Measurements from ENCODE around the gene EVI5L.
A peak's percentile ranks its signal among the peaks of the same experiment; 100 is the strongest.

EVI5L gene

DNA sequence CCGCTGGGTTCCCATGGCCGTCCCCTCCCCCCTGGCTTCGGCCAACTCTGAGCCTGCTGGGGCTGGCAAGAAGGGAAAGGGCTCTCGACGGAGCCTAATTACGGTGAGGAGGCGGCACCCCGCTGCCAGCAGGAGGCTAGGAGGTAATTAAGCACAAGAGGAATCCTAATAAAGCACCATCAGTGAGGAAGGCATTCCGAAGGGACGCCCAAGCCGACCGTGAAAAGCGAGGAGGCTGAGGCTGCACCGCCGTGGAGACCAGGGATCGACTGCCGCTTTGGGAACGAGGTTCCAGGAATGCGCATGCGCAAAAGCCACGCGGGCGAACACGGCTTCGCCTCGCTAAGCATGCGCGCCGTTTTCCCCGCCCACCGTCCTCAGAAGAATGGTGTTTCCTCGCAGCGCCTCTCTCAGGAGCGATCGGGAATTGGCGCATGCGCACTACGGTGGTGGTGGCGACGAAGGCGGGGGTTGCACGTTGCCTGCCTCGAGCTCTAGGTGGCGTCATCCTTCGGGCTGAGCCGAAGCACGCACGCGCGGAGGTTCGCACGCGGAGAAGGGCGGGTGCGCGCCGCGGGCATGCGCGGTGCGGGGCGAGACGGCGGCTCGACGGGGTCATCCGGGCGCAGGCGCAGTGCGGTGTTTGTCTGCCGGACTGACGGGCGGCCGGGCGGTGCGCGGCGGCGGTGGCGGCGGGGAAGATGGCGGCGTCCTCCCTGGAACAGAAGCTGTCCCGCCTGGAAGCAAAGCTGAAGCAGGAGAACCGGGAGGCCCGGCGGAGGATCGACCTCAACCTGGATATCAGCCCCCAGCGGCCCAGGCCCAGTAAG lies 73.4 kb downstream of the EVI5L start, which contains the start of gene MAP2K7:
MAP2K7 (plus strand) TSS at position 634 of the 830 bp plus-strand sequence; CDS start at position 702, 68 bp downstream.
- peak; percentile 99 for DNase-seq

DNA sequence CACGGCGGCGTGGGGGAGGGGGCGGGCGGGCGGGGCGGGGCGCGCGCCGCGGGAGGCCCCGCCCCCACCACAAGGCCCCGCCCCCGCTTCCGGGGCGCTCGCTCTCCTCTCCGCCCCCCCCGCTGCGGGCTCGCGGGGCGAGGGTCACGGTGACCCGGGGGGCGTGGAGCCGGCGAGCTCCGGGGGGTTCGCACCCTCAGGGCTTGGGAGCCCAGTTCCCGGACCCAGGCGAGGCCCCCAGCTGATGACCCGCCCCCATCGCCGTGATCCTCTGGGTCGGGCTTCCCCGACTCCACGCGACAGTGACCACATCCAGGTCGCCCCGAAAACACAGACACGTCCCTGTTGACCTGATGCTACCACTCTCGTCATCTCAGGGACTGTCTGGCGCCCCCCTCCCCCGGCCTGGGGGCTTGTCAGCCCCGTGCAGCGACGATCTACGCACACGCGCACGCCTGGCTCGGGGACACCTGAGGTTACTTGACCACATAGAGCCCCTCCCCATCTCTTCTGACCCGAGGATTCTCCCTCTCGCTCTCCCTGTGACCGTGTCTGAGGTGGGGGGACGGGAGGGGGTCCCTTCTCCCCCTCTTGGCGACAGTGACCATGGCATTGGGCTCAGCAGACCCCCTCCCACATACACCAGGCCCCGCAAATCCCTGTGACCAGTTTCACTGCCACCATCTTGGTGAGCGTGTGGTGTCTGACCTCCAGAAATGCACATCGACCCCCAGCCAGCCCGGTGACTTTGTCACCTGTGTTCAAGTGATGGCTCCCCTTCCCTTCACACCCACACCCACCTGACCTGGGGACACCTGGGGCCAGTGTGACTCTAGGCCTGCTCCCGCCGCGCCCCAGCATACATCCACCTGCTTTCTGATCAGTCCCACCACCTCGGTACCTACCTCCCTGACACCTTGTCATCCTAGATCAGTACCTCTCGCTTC lies 74.3 kb downstream of the EVI5L start:
- no peak for DNase-seq

DNA sequence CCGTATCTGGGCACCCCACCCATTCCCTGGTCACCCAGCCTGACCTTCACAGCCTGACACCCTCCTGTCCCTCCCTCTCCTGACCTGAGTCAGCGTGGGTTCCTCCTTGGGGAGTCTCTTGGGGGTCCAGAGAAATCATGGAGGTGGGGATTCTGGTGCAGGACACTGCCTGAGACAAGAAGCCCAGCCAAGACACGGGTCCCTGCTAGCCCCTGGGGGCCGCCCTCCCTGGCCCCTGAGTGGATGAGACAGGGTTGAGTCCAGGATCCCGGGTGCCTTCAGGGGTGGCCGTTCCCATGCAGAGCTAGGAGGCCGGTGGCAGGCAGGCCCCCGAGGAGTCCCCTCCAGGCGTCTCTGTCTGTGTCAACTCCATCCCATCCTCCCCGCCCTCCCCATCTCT lies 75.2 kb downstream of the EVI5L start:
- DNase-seq: no peak

DNA sequence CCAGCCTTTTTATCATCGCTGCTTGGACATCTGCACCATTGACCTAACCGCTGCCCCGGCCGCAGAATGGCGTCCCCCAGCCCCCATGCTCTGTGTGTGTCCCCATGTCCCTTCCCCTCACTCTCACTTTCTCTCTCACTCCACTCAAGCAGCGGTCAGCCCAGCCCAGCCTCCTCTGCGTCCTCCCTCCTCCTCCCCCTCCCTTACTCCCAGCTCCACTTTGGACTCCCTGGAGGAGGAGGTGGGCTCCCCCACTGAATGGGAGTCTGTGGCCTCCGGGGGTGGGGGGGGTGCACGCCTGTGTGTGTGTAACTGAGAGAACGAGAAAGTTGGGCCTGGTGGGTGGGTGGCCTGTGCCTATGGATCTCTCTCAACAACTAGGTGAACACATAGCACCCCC lies 75.8 kb downstream of the EVI5L start:
- DNase-seq: no peak

DNA sequence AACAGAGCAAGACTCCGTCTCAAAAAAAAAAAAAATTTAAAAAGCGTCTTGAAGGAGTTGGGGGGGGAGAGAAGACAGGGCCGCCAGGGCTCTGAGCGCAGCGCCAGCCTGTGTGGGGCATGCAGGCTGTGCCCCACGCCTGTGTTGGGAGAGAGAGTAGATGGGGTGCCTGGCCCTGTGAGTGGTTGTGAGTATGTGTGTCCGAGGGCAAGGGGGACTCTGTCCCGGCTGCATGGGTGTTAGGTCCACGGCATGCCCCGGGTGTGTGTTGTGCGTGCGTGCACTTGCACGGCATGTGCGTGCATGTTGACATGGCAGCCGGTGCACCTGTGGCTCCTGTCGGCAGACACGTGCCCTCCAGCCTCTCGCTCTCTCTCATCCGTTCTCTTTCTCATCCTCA lies 77.1 kb downstream of the EVI5L start:
- no peak for DNase-seq

DNA sequence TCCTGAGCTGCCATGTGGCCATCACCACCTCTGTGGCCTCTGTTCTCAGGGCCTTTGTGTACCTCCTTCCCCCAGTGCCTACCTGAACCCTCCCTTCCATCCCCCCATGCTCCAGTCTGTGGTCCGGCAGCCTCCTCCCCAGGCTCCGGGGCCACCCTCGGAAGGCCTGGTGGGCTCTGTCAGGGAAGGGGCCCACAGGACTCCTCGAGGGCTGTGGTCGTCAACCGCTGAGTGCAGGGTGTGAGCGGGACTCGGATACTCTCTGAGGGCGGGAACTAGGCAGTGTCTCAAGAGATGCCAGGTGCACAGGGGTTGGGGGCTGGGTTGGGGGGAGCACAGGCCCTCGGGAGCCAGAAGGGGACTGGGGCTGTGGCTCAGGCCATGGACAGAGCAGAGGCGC lies 77.5 kb downstream of the EVI5L start:
- DNase-seq: no peak

DNA sequence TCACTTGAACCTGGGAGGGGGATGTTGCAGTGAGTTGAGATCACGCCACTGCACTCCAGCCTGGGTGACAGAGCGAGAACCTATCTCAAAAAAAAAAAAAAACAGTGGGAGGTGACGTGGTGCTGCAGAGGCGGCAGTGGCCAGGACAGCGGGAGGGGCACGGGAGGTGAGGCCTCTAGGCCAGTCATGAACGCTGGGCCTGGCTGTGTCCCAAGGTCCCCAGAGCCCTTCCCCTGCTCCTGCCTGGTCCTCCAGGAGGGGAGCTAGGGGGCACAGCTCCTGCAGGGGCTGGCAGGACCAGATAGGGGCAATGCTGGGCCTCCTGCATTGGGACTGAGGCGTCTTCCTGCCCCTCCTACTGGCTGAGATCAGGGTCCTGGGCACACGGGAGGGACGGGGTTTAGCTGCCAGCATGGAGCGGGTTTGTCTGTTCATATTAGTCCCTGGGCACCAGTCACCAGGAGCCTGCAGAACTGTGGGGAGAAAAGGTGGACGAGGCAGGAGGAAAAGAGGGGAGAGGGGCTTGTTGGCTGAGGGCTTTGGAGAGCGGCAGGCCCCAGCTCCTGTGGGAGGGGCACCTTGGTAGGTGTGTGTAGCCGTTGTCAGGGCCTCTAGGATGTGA lies 78.2 kb downstream of the EVI5L start:
- DNase-seq: no peak

DNA sequence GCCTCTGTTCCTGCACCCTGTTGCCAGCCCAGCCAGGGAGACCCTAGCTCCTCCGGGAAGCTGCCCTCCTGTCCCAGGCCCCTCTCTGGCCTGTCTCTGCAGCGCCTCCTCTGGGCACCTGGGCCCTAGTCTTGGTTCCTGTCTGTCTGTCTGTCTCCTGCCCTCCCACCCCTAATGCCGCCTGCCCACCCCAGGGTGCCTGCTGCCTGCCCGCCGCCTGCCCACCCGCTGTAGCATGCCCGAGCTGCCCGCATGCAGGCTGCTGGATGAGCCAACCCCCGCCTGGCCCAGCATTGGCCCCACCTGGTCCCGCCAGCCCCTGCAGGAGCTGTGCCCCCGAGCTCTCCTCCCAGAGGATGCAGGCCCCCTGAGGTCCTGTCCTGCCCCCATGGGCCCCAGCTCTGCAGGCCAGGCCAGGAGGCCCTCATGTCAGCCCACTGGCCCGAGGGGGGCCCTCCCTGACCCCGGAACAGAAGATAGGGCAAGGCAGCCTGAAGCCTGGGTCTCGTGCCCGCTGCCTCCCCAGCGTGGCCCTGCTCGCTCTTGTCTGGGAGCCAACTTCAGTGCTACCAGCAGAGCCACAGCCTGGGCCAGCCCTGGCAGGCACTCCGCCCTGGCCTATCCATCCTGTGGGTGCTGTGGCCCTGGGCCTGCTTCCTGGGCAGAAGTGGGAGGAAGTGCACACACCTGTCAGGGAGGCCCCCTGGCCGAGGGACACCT lies 78.9 kb downstream of the EVI5L start:
- DNase-seq: no peak

DNA sequence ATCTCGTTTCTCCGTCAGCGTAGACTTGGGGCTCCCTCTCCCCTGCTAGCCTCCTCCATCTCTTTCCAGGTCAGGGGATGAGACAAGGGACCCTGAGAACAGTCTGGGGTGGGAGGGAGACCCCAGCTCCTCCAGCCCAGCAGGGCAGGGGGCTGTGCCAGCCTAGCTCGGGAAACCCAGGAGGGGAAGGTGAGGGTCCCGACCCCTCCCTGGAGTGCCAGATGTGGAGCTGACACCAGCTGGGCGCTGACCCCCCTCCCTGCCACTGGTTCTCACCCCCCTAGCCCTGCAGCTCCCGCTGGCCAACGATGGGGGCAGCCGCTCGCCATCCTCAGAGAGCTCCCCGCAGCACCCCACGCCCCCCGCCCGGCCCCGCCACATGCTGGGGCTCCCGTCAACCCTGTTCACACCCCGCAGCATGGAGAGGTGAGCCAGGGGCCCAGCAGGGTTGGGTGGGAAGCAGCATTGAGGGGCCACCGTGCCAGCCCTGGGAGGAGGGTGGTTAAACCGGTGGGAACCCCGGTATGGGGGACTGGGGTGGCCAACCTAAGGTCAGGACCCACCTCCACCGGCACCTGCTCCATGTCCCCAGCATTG lies 79.6 kb downstream of the EVI5L start:
- DNase-seq: no peak

DNA sequence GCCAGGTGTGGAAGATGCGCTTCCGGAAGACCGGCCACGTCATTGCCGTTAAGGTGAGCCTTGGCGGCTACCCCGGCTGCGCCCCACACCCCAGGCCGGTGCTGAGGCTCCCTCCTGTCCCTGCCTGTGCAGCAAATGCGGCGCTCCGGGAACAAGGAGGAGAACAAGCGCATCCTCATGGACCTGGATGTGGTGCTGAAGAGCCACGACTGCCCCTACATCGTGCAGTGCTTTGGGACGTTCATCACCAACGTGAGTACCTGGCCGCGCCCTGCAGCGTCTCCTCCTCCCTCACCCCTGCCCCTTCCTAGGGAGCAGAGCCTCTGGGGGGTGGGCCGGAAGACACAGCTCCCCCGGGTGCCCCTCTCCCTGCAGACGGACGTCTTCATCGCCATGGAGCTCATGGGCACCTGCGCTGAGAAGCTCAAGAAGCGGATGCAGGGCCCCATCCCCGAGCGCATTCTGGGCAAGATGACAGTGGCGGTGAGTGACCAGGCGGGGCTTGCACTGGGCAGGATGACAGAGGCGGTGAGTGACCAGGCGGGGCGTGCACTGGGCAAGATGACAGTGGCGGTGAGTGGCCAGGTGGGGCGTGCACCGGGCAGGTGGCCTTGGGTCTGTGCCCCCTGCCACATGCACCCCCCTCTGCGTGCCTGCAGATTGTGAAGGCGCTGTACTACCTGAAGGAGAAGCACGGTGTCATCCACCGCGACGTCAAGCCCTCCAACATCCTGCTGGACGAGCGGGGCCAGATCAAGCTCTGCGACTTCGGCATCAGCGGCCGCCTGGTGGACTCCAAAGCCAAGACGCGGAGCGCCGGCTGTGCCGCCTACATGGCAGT lies 80.5 kb downstream of the EVI5L start:
- DNase-seq: no peak

DNA sequence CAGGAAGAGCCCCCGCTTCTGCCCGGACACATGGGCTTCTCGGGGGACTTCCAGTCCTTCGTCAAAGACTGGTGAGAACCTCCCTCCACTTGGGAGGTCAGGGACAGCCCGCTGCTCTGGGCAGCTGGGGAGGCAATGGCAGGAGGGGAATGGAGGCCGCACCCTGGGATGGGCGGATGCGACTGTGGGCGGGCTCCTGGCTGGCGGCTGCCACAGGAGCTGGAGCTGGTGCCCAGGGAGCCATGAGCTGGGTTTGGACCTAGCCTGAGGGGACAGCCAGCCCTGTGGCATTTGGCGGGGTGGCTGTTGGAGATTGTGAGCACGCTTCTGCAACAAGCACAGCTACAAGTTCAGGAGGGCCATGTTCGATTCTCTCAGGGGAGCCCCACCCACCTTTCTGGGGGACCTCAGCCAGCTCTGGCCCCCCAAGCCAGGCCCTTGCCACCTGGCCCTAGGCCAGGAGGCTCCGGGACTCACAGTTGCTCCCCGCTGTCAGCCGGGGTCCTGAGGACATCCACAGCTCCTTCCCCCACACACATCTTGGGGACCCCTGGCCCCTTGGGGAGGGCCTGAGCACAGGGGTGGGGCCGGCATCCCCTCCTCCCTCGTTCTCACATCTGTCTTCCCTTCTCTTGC lies 81.6 kb downstream of the EVI5L start:
- DNase-seq: no peak

DNA sequence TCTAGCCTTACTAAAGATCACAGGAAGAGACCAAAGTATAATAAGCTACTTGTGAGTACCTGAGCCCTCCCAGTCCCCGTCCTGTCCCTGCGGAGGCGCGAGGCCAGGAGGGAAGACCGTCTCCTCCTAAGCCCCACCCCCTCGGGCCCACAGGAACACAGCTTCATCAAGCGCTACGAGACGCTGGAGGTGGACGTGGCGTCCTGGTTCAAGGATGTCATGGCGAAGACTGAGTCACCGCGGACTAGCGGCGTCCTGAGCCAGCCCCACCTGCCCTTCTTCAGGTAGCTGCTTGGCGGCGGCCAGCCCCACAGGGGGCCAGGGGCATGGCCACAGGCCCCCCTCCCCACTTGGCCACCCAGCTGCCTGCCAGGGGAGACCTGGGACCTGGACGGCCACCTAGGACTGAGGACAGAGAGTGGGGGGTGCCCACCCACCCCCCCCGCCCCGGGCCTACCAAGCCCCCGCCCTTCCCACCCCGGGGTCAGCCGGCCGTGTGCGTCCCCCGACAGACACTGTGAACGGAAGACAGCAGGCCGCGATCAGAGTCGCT lies 82.2 kb downstream of the EVI5L start:
- DNase-seq: no peak

DNA sequence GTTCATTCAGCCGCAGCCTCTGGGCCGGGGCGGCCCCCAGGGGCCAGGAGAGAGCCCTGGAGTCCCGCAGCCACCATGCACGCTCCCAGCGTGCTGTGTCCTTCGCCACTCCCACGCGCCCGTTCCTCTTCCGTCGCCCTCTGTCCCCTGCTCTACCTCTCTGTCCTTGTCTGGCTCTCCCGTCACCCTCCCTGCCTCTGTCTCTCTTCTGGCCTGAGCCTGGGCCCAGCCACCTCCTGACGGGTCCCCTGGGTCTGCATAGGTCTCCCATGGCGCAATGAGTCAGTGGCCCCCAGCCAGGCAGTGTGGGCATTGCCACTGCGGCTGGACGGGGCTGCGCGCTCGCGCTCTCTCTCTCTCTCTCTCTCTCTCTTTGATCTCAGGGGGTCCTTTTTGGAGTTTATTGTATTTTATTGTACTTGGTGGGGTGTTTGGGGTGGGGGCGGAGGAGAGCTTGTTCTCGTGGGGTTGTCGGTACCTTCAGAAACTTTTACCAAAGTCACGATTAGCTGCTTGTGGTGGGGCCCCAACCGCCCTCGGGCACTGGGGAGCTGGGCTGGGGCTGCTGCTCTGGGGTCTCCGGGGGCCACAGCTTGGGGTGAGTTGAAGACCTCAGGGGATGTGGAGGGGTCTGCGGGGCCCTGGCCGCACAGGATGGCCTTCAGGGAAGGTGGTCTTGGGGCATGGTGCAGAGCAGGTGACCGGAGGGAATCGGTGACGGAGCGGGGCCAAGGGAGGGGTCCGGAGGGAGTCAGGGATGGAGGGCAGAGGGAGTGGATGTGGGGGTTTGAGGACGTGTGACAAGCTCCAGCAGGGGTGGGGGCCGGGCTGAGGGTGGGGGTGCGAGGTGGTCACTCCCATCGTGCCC lies 82.9 kb downstream of the EVI5L start:
- DNase-seq: no peak

DNA sequence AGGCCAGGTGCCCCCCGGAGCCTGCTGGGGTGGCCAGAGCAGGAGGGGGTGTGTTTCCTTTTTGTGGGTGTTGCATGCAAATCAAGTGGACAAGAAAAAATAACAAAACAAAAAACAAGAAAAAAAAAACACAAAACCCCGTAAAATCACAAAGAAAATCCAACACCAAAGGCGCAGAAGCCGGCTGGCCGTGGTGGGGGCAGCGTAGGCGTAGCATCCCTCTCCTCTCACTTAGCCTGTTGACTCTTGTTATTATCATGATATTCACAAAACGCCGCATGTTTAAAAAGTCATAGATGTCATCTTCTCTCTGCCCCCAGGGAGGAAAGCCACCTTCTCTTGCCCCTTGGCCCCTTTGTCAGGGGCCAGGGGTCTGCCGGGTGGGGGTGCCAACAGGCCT lies 83.6 kb downstream of the EVI5L start:
- DNase-seq: no peak

DNA sequence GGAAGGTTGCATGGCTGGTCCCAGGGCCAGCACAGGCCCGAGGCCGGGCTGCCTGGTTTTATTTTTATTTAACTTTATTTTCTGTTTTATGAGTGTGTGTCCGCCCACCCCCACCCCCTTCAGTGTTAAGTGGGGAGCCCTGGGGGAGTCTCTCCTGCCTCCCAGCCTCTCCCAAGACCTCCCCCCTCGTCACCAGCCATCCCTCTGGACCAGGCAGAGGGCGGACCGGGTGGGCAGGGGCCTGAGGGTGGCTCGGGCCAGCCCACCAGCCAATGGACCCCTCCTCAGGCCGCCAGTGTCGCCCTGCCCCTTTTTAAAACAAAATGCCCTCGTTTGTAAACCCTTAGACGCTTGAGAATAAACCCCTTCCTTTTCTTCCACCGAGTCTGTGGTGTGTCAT lies 84.1 kb downstream of the EVI5L start:
- no peak for DNase-seq
